ENCODE results near the gene S100P. TPM values are rescaled to one million over a fixed set of nuclear protein-coding genes. Genes with fewer than 3 reads are reported as not detected.
"Not testable (repeated sequence)": the region's sequence is repeated elsewhere in the genome, so short reads cannot be mapped to it uniquely, and the experiment has no call there.

The S100P gene
- total and polyA plus RNA-seq, 8 donors: 2.3 to 85.0 (median 4.8) TPM

- peaks cover 21 to 58% of the 10 kb centered on the region in 2 donors for H3K27me3 ChIP-seq
- no peak overlapping the region for H3K27ac ChIP-seq
- H3K4me3 ChIP-seq: peak overlapping the region in 1 of 2 donors; percentile 13
- ATAC-seq (peak; percentile 18), DNase-seq (peak in 1 of 4 donors; percentile 75)
- peaks cover 9 to 20% of the 10 kb centered on the region in 2 donors for H3K4me1 ChIP-seq
- no peaks in the 10 kb centered on the region for H3K36me3 ChIP-seq
- H3K9me3 ChIP-seq: no peaks in the 10 kb centered on the region
- intact Hi-C loops (cut with DNase I): no loop called here
- TF ChIP-seq, protein P1, sequence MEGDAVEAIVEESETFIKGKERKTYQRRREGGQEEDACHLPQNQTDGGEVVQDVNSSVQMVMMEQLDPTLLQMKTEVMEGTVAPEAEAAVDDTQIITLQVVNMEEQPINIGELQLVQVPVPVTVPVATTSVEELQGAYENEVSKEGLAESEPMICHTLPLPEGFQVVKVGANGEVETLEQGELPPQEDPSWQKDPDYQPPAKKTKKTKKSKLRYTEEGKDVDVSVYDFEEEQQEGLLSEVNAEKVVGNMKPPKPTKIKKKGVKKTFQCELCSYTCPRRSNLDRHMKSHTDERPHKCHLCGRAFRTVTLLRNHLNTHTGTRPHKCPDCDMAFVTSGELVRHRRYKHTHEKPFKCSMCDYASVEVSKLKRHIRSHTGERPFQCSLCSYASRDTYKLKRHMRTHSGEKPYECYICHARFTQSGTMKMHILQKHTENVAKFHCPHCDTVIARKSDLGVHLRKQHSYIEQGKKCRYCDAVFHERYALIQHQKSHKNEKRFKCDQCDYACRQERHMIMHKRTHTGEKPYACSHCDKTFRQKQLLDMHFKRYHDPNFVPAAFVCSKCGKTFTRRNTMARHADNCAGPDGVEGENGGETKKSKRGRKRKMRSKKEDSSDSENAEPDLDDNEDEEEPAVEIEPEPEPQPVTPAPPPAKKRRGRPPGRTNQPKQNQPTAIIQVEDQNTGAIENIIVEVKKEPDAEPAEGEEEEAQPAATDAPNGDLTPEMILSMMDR (IDR thresholded peaks at IDR 0.05): no peak
These were observed 29.9 kb upstream of the S100P start for GRCh38 chr4:6663596-6664393.

DNA sequence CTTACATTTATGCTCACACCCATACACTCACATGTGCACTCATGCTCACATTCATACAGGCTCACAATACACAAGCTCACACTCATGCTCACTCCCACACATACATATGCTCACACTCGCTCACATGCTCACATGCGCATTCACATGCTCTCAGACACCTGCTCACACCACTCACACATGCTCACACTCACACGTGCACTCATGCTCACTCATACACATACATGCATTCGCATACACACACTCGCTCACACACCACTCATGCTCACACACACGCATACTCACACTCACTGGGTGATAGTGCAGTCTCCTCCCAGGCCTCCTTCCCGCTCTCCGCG is 28.4 kb upstream of the S100P start:
- TF ChIP-seq, protein P1 (IDR thresholded peaks at IDR 0.05): no peak
- Histone ChIP-seq H3K27me3 (peaks cover 18 to 43% of the 10 kb centered on the region in 2 donors), H3K4me1 (peaks cover 9 to 15% of the 10 kb centered on the region in 2 donors), H3K9me3 (no peaks in the 10 kb centered on the region), H3K36me3 (no peaks in the 10 kb centered on the region), H3K4me3 (no peak overlapping the region), H3K27ac (no peak overlapping the region)
- DNase-seq (no peak), ATAC-seq (no peak)
- intact Hi-C loops (cut with DNase I): no loop called here

DNA sequence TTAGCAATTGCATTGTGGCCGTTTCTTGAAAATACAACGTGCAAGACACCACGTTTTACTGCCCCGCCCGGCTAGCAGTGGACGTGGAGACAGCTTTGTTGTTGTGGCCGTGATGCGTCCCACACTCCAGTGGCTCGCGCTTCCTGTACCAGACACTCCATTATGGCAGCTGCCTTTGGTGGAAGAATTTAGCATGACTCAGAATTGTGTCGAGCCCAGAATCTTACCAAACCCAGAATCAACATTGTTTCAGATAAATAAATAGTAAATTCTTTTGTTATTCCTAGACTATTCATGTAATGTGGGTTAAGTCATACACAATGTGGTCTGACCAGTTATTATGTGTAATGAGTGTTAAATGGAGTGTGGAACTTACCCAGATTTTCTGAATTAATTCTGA is 25.3 kb upstream of the S100P start:
- H3K9me3 ChIP-seq: no peaks in the 10 kb centered on the region
- H3K4me1 ChIP-seq: peaks cover 9 to 15% of the 10 kb centered on the region in 2 donors
- peaks cover 17 to 30% of the 10 kb centered on the region in 2 donors for H3K27me3 ChIP-seq
- intact Hi-C loops (cut with DNase I): no loop called here
- H3K4me3 ChIP-seq: no peak overlapping the region
- no peak overlapping the region for H3K27ac ChIP-seq
- TF ChIP-seq, protein P1 (IDR thresholded peaks at IDR 0.05): no peak
- ATAC-seq: no peak
- peak in 1 of 4 donors; percentile 44 for DNase-seq
- no peaks in the 10 kb centered on the region for H3K36me3 ChIP-seq

DNA sequence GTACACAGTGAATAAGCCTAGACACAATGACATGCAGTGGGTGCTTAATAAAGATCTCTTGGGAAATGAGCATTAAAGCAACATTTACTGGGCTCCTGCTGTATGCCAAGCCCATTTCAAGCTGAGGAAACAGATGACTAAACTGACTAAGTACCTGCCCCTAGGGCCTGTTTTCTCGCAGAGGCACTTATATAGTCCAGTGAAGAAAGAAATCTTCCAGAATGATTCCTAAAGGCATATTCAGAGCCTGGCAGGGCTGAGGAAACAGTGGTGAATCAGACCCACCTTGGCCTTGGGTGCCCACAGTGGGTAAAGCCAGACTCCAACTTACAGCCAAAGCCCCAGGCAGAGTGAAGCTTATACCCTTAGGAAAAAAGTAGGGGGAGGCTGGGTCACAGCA is 22.0 kb upstream of the S100P start:
- Histone ChIP-seq H3K27me3 (no peaks in the 10 kb centered on the region), H3K9me3 (no peaks in the 10 kb centered on the region), H3K4me1 (peaks cover 19 to 22% of the 10 kb centered on the region in 2 donors), H3K27ac (no peak overlapping the region), H3K36me3 (no peaks in the 10 kb centered on the region), H3K4me3 (no peak overlapping the region)
- no peak for DNase-seq
- intact Hi-C loops (cut with DNase I): no loop called here
- ATAC-seq: no peak
- TF ChIP-seq, protein P1 (IDR thresholded peaks at IDR 0.05): no peak

- DNase-seq: no peak
- H3K36me3 ChIP-seq: no peaks in the 10 kb centered on the region
- no peaks in the 10 kb centered on the region for H3K27me3 ChIP-seq
- H3K27ac ChIP-seq: no peak overlapping the region
- H3K4me3 ChIP-seq: no peak overlapping the region
- intact Hi-C loops (cut with DNase I): no loop called here
- TF ChIP-seq, protein P1 (IDR thresholded peaks at IDR 0.05): no peak
- no peak for ATAC-seq
- H3K9me3 ChIP-seq: no peaks in the 10 kb centered on the region
- H3K4me1 ChIP-seq: peaks cover 19 to 27% of the 10 kb centered on the region in 2 donors
These were observed 21.5 kb upstream of the S100P start for GRCh38 chr4:6672131-6672530.

DNA sequence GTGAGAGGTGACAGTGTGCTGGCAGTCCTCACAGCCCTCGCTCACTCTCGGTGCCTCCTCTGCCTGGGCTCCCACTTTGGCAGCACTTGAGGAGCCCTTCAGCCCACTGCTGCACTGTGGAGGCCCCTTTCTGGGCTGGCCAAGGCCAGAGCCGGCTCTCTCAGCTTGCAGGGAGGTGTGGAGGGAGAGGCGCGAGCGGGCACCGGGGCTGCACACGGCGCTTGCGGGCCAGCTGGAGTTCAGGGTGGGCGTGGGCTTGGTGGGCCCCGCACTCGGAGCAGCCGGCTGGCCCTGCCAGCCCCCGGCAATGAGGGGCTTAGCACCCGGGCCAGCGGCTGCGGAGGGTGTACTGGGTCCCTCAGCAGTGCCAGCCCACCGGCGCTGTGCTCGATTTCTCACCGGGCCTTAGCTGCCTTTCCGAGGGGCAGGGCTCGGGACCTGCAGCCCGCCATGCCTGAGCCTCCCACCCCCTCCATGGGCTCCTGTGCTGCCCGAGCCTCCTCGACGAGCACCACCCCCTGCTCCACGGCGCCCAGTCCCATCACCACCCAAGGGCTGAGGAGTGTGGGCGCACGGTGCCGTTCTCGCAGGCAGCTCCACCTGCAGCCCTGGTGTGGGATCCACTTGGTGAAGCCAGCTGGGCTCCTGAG is 21.0 kb upstream of the S100P start:
- H3K9me3 ChIP-seq; intact Hi-C loops (cut with DNase I); DNase-seq; H3K36me3 ChIP-seq; H3K27me3 ChIP-seq; ATAC-seq: not testable (repeated sequence)
- H3K4me3 ChIP-seq: peak overlapping the region in 1 of 2 donors; percentile 80
- peak overlapping the region in 1 of 2 donors; percentile 89 for H3K27ac ChIP-seq
- peaks cover 19 to 33% of the 10 kb centered on the region in 2 donors for H3K4me1 ChIP-seq

DNA sequence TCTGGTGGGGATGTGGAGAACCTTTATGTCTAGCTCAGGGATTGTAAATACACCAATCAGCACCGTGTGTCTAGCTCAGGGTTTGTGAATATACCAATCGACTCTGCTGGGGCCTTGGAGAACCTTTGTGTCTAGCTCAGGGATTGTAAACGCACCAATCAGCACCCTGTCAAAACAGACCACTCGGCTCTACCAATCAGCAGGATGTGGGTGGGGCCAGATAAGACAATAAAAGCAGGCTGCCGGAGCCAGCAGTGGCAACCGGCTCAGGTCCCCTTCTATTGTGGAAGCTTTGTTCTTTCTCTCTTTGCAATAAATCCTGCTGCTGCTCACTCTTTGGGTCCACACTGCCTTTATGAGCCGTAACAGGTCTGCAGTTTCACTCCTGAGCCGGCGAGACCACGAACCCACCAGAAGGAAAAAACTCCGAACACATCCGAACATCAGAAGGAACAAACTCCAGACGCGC is 20.5 kb upstream of the S100P start:
- Histone ChIP-seq H3K4me1 (peaks cover 19 to 35% of the 10 kb centered on the region in 2 donors), H3K27ac (peak overlapping the region; percentile 84 to 89), H3K4me3 (peak overlapping the region; percentile 59 to 80)
- H3K9me3 ChIP-seq; intact Hi-C loops (cut with DNase I); H3K36me3 ChIP-seq; H3K27me3 ChIP-seq; DNase-seq: not testable (repeated sequence)
- peak; percentile 9 for ATAC-seq

Measured in left lung (tissue), 10 donors.